Body of pancreas (tissue), 4 donors: ENCODE measurements around the gene SH3D21.

Experiments used
- CTCF ChIP-seq, 7 experiments: fragments of 450-650 bp in 4 of 7; fragments of 200-600 bp in 3 of 7; sonication (generic) in 3 of 7; IDR thresholded peaks; one replicate each; pipeline ENCODE4 v1.5.1; 2016 to 2019; ENCODE audit warnings: antibody characterized with exemption in 7 of 7
- POLR2A ChIP-seq, 3 donors: fragments of 450-650 bp; IDR thresholded peaks; one replicate each; pipeline ENCODE4 v1.6.1; 2016; ENCODE audit warnings: antibody characterized with exemption in 3 of 3, mild to moderate bottlenecking in 2 of 3

GRCh38 chr1:36367798-36368197 lies 61.6 kb downstream of the SH3D21 start:
- TF ChIP-seq CTCF (IDR thresholded peaks at IDR 0.05), result no peak
- TF ChIP-seq POLR2A (IDR thresholded peaks at IDR 0.05), result no peak
